DMS79 treated with DMSO at 0.1 percent for 48 hours (cell line): ENCODE results near the gene UBE2QL1.

Experiments
- DNase-seq: peaks from one replicate; lab custom pipeline; 2025; lab: John Stamatoyannopoulos, UW

The UBE2QL1 gene

DNA sequence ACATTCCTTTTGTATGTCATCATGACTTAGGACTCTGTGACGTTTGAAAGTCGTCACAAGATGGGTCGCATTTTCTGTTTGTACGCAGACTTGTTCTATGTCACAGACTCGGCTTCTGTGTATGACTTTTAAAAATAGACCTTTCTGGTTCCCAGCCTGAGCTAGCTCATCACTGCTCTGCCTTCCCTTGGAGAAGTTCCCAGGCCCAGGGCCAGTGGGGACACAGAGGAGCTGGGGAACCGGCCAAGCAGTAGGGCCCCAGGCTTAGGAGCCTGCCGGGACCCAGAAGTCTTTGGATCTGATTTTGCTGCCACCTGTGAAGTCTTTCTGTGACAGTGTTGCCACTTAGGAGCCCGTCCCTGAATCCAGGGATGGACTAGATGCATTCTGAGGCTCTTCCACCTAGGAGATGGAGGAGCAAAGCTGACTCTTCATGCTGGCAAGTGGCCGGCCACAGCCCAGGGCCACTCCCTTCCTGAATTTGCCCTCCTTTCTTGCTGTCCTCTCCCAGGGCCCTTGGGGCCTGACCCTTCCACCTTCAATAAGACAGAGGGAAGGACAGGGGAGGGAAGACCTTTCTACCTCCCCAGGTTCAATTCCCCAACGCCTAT is 18.1 kb upstream of the UBE2QL1 start:
- DNase-seq = no peak

DNA sequence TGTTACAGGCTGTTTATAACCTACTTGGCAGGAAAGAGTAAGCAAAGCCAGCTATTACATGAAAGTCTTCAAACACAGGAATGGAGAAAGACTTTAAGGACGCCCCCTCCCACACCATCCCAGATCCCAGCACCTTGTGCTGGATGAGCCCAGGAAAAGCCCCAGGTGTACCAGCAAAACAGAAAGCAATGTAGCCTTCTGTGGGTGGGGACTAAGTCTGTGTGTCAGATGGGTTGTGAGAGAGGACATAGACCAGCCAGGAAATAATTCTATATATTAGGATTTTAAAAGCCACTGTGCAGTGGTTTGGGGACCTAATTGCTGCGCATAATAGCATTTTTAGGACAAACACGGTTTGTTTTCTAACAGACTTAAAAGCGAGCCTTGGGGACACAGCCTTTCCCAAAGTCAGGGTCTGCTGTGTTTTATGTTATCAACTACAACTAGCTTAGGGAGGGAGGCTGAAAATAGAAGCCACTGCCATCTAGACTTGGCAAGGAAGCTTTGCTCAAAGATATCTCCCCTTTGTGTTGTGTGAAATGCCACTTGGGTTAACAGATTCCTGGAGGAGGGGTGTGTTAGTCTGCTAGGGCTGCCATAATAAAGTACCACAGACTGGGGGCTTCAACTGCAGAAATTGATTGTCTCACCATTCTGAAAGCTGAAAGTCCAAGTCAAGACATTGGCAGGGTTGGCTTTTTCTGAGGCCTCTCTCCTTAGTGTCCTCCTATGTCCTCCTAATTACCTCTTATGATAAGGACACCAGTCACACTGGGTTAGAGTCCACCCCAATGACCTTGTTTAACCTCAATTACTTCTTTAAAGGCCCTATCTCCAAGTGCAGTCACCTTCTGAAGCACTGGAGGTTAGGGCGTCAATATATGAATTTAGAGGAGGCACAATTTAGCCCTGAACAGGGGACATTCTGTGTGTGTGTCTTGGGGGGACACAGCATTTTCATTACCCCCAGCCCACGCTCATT is 17.2 kb upstream of the UBE2QL1 start:
- DNase-seq = no peak

- no peak for DNase-seq
These were observed 16.5 kb upstream of the UBE2QL1 start for GRCh38 chr5:6432206-6432605.

DNA sequence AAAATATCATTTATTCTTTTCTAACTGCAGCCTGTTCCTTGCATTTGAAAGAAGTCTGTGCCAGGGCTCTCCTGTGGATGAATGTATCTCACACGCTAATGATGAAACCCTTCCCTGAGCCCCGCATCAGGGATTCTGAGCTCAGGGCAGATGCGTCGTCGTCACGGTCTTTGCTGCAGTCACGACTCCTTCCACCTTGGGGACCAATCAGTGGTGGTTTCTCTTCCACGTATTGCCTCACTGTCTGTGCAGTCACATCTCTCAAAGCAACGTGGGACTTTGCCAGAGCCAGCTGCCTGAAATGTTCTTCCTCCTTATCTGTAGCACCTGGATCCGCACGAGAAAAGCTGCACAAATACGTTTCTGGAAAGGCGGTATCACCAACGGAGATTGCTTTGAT is 13.9 kb upstream of the UBE2QL1 start:
- DNase-seq = no peak

- no peak for DNase-seq
These were observed 13.3 kb upstream of the UBE2QL1 start for GRCh38 chr5:6435356-6435755.

- DNase-seq = no peak
These were observed 11.8 kb upstream of the UBE2QL1 start for GRCh38 chr5:6436715-6437331.

GRCh38 chr5:6439588-6440550 is 8.8 kb upstream of the UBE2QL1 start:
- no peak for DNase-seq

DNA sequence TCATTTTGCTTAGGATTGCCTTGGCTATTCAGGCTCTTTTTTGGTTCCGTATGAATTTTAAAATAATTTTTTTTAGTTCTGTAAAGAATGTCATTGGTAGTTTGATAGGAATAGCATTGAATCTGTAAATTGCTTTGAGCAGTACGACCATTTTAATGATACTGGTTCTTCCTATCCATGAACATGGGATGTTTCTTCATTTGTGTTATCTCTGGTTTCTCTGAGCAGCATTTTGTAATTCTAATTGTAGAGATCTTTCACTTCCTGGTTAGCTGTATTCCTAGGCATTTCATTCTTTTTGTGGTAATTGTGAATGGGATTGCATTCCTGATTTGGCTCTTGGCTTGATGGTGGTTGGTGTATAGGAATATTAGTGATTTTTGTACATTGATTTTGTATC is 6.3 kb upstream of the UBE2QL1 start:
- DNase-seq = no peak

DNA sequence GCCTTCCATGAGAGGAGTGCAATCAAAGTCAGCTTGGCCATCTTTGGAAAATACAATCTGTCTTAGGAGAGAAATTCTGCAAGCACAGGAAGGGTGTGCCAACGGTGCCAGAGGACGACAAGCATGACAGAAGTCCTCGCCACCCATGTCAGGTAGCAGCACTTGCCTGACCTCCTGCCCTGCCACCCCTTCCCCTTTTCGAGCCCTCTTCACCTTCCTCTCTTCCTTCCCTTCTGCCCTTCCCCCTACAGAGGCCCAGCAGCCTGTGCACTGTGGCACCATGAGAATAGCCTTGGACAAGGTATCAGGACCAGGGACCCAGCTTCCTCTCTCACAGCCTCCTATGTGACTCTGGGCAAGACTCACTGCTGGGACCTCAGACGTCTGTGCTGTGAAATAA is 5.3 kb upstream of the UBE2QL1 start:
- no peak for DNase-seq

GRCh38 chr5:6446042-6446441 is 2.6 kb upstream of the UBE2QL1 start:
- DNase-seq = no peak

DNA sequence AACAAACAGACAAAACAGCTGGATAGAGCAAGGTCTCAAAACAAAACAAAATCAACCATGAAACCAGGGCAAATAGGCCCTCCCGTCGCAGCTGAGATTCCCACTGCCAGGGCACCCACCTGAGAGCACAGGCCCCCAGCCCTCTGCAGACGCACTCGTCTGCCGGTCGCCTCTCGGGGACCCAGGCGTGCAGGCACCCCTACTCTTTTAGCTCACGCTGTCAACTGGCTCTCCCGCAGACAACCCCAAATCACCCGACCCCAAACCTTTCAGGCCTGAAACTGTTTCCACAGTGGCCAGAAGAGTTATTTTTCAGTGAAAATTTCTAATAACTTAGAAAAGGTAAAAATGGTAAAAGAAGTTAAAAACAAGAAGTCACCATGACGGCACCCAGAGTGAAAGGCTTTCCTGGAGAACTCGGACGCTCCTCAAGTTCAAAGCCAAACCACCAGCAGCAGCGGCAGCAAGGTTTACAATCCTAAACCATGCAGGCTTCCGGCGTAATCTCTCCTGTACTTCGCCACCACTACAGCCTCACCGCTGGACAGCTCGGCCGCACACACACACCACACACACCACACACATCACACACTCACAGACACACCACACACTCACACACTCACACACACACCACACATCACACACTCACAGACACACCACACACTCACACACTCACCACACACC is 1.9 kb upstream of the UBE2QL1 start:
- no peak for DNase-seq

GRCh38 chr5:6447384-6448140 is 1.1 kb upstream of the UBE2QL1 start:
- no peak for DNase-seq

DNA sequence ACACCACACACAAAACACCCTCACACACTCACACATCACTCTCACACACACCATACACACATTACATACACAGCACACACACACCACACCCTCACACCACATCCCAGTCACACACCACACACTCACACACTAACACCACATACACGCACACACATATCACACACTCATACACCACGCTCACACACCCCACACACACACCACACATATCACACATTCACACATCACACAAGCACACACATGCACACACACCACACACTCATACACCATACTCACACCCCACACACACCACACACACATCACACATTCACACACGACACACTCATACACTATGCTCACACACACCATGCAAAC is 543 bp upstream of the UBE2QL1 start:
- DNase-seq = no peak

GRCh38 chr5:6449465-6450158 is 953 bp downstream of the UBE2QL1 start:
- peak; percentile 18 for DNase-seq

- DNase-seq = peak; percentile 37
These were observed 1.7 kb downstream of the UBE2QL1 start for GRCh38 chr5:6450319-6450833.

- DNase-seq = peak; percentile 23
These were observed 4.2 kb downstream of the UBE2QL1 start for GRCh38 chr5:6452622-6453504.

DNA sequence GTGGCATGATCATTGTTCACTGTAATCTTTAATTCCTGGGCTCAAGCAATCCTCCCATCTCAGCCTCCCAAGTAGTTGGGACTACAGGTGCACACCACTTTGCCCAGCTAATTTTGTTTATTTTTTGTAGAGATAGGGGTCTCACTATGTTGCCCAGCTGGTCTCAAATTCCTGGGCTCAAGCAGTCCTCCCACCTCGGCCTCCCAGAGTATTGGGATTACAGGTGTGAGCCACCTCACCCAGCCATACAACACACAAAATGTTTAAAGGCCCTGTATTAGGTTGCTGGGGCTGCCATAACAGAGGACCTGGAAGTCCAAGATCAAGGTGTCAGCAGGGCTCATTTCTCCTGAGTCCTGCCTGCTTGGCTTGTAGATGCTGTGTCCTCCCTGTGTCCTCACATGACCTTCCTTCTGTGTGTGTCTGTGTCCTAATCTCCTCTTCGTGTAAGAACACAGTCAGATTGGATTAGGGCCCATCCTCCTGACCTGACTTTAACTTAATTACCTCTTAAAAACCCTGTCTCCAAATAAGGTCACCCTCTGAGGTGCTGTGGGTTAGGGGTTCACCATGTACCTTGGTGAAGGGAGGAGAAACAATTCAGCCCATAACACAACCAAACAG is 5.4 kb downstream of the UBE2QL1 start:
- no peak for DNase-seq

DNA sequence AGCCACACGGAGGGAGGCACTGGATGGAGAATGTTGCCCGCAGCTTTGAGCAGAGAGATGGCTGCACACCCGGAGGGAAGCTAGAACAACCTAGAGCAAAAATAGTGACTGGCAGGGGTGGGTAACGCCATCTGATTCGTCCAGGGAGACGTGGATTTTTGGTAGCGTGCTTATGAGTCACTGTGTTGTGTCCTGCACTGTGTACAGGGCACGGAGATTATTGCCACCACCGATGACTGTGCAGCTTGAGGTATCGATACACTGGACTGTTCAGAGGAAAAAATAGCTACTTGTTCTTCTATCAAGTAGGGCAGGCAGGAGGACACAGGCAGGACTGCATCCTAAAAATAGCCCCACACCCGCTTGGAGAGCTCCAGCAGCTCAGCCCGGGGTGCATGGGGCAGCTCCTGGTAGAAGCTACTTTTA is 6.0 kb downstream of the UBE2QL1 start:
- DNase-seq = no peak
